ENCODE measurements around the gene PYY. TPM values are rescaled to one million over a fixed set of nuclear protein-coding genes. Genes with fewer than 3 reads are reported as not detected.
"Not testable (repeated sequence)": the region's sequence is repeated elsewhere in the genome, so short reads cannot be mapped to it uniquely, and the experiment has no call there.

Gene PYY
- total RNA-seq, 1 donor from 2014 or later, result not detected

DNA sequence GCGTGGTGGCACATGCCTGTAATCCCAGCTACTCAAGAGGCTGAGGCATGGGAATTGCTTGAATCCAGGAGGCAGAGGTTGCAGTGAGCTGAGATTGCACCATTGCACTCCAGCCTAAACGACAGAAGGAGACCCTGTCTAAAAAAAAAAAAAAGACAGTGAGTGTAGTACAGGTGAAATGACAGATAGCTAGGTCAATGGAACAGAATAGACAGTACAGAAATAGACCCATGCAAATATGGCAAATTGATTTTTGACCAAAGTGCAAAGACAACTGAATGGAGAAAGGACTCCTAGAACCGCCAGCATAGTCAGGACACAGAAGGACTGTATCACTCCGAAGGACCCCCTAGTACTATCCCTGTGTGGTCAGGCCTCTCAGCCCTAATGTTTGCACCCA is 16.6 kb upstream of the PYY start:
- DNase-seq (ENCODE audit: low read depth), result no peak
- TF ChIP-seq, protein P1, sequence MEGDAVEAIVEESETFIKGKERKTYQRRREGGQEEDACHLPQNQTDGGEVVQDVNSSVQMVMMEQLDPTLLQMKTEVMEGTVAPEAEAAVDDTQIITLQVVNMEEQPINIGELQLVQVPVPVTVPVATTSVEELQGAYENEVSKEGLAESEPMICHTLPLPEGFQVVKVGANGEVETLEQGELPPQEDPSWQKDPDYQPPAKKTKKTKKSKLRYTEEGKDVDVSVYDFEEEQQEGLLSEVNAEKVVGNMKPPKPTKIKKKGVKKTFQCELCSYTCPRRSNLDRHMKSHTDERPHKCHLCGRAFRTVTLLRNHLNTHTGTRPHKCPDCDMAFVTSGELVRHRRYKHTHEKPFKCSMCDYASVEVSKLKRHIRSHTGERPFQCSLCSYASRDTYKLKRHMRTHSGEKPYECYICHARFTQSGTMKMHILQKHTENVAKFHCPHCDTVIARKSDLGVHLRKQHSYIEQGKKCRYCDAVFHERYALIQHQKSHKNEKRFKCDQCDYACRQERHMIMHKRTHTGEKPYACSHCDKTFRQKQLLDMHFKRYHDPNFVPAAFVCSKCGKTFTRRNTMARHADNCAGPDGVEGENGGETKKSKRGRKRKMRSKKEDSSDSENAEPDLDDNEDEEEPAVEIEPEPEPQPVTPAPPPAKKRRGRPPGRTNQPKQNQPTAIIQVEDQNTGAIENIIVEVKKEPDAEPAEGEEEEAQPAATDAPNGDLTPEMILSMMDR (conservative IDR thresholded peaks at IDR 0.05; ENCODE audit: low read depth, low read length), result no peak
- H3K4me3 ChIP-seq (ENCODE audit: low read depth, low read length), result no peak overlapping the region

DNA sequence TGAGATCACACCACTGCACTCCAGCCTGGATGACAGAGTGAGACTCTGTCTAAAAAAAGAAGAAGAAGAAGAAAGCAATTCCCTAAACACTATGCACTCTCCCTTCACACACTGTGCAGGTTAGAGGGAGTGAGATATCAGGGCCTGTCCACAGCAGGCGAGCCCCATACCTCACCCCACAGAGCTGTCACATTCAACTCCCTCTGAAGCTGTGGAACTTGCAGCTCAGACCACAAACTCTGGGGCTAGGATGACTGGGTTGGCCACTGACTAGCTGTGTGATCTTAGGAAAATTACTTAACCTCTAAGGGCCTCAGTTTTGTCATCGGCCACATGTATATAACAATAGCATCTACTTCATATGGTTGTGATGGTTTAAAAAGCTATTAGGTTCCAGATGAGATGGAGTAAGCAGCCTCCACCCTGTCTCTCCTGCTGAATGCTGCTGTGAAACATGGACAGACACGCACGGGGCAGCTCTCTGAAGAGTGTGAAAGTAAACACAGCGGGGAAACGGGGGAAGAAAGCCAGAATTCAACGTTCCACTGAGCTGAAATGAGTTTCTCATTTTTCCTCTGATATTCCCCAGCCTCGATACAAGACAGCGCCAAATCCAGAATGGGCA is 13.6 kb upstream of the PYY start:
- TF ChIP-seq, protein P1 (conservative IDR thresholded peaks at IDR 0.05; ENCODE audit: low read depth, low read length), result no peak
- H3K4me3 ChIP-seq (ENCODE audit: low read depth, low read length), result no peak overlapping the region
- no peak for DNase-seq (ENCODE audit: low read depth)

DNA sequence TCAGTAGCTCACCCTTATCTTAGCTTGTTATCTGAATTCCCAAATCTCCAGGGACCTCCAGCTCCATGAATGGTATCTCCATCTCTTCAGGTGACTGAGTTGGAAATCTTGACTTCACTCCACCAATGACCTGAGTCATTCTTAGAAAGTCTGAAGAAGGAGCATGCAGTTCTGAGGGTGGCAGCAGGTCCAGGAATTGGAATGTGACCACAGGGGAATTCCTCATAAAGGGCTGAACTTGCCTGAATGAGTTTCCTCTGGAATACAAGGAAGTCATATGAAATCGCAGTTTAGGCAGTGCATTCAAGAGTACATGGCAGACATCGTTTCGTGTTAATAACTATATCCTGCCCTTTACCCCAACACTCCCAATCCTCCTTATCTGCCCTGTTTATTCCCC is 12.5 kb upstream of the PYY start:
- TF ChIP-seq, protein P1 (conservative IDR thresholded peaks at IDR 0.05; ENCODE audit: low read depth, low read length), result no peak
- H3K4me3 ChIP-seq (ENCODE audit: low read depth, low read length), result no peak overlapping the region
- DNase-seq (ENCODE audit: low read depth), result peak; percentile 36

DNA sequence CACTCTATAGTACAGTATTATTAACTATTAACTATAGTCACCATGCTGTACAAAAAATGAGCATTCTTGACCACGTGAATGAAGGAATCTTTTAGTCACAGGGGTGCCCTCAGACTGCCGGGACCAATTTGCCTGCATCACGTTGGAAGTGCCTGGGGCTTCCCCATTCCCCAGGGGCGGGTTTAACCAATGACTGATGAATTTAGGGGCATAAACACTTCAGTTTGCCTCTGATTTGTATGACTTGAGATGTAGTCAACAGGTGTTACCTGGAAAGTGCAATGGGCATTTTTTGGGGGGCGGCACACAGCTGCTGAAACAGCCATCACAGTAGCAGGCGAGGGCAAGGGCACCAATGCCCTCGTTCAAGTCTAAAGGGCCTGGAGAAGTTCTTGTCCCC is 8.7 kb upstream of the PYY start:
- H3K4me3 ChIP-seq (ENCODE audit: low read depth, low read length), result no peak overlapping the region
- DNase-seq (ENCODE audit: low read depth), result no peak
- TF ChIP-seq, protein P1 (conservative IDR thresholded peaks at IDR 0.05; ENCODE audit: low read depth, low read length), result no peak

DNA sequence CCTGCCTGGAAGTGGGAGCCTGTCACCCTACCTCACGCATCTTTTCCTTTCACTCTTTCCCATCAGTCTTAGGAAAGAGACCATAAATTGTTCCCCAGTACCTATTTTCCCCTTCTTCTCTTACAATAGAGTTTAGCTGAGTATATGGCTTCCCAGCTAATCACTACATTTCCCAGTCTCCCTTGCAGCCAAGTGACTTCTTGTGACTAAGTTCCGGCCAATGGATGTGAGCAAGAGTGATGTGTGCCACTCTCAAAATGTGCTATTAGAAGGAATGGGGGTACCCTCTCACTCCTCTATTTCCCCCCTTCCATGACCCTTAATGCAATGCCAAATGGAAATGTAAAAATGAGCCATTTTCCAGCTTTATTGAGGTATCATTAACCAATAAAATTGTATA is 8.2 kb upstream of the PYY start:
- no peak overlapping the region for H3K4me3 ChIP-seq (ENCODE audit: low read depth, low read length)
- no peak for DNase-seq (ENCODE audit: low read depth)
- TF ChIP-seq, protein P1 (conservative IDR thresholded peaks at IDR 0.05; ENCODE audit: low read depth, low read length), result no peak

DNA sequence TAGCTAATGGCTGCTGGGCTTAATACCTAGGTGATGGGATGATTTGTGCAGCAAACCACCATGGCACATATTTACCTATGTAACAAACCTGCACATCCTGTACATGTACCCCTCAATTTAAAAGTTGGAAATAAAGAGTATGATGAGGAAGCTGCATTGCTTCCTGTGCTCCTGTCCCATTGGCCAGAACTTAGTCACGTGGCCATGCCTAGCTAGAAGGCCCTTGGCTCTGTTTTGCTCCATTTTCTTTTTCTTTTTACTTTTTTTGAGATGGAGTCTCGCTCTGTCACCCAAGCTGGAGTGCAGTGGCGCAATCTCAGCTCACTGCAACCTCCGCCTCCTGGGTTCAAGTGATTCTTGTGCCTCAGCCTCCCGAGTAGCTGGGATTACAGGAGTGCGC is 7.6 kb upstream of the PYY start:
- not testable (repeated sequence) for H3K4me3 ChIP-seq (ENCODE audit: low read depth, low read length); DNase-seq (ENCODE audit: low read depth)

DNA sequence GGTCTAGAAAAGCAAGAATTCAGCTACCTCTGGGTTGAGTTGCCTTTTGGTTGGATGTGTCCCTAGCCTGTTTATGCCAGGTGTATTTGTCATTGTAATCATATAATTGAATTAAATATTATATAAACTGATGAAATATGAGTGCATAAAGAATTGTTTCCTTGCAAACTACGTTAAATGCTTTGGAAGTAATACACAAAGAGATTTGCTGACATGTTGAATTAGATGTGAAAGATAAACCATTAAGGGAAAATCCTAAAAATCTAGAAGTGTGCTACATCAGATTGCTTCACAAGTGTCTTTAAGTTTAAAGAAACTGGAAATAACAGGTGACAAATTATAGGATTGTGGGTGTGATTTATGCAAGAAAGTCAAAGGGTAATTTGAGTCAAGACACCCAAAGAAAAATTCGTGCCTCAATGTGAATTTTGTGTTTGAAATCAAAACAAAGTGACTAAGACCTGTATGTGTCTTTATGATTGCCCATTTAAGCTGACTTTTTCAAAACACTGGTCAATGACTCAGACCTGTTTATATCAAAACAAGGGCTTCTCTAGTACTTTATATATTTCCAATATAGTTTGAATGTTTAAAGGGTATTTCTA is 5.1 kb upstream of the PYY start:
- no peak overlapping the region for H3K4me3 ChIP-seq (ENCODE audit: low read depth, low read length)
- TF ChIP-seq, protein P1 (conservative IDR thresholded peaks at IDR 0.05; ENCODE audit: low read depth, low read length), result no peak
- DNase-seq (ENCODE audit: low read depth), result no peak
